SK-N-SH (cell line): Measurements from ENCODE around the gene MCTP1. TPM values are rescaled to one million over a fixed set of nuclear protein-coding genes. Genes with fewer than 3 reads are reported as not detected.

Experiments used
- CTCF ChIA-PET: fragments of 300-600, 350-600 bp; formaldehyde crosslinking; extraction: SDS; loops from one replicate; lab custom pipeline; 2021; lab: Yijun Ruan, JAX
- POLR2A ChIA-PET: fragments of 350-600 bp; sonication (Branson Sonifier 250); formaldehyde crosslinking; extraction: SDS; loops from one replicate; lab custom pipeline; 2020; ENCODE audit warnings: antibody characterized with exemption, inconsistent platforms; lab: Yijun Ruan, JAX
- DNase-seq: peaks from one replicate; pipeline ENCODE4 v3.0.0; 2012
- H2AFZ ChIP-seq: fragments of 200-600 bp; sonication (generic); 2 replicates; pipeline ENCODE4 v1.8.1; 2016; ENCODE audit warnings: antibody characterized with exemption, mild to moderate bottlenecking, low read depth
- H3F3A ChIP-seq: fragments of 200-600 bp; sonication (generic); replicated peaks from 2 replicates; pipeline ENCODE3; 2016; ENCODE audit warnings: antibody characterized with exemption, mild to moderate bottlenecking; ENCODE audit not compliant: insufficient read depth
- H3K27ac ChIP-seq, 2 experiments: fragments of 200-500 bp in 1 of 2; fragments of 200-600 bp in 1 of 2; sonication (Bioruptor generic) in 1 of 2; sonication (generic), shearing (Covaris generic) in 1 of 2; 2 replicates each; pipeline versions ENCODE4 v1.5.1 to v1.6.1; 2014 to 2016; ENCODE audit warnings: low read depth in 2 of 2, inconsistent platforms in 1 of 2, low read length in 1 of 2, mild to moderate bottlenecking in 1 of 2, mixed read lengths in 1 of 2
- H3K27me3 ChIP-seq: fragments of 200-600 bp; sonication (generic), shearing (Covaris generic); 2 replicates; pipeline ENCODE4 v1.6.1; 2016; ENCODE audit warnings: mixed run types; ENCODE audit not compliant: insufficient read depth
- H3K36me3 ChIP-seq, 2 experiments: fragments of 200-500 bp in 1 of 2; fragments of 200-600 bp in 1 of 2; sonication (Bioruptor generic) in 1 of 2; sonication (generic) in 1 of 2; replicated peaks in 1 of 2; 2 replicates each; pipeline versions ENCODE3 to v1.5.1; 2014 to 2016; ENCODE audit warnings: low read length in 1 of 2, mild to moderate bottlenecking in 1 of 2; ENCODE audit not compliant: insufficient read depth in 2 of 2, control insufficient read depth in 1 of 2
- H3K4me1 ChIP-seq, 2 experiments: fragments of 200-500 bp in 1 of 2; fragments of 200-600 bp in 1 of 2; sonication (Bioruptor generic) in 1 of 2; sonication (generic), shearing (Covaris generic) in 1 of 2; 2 replicates each; pipeline versions ENCODE4 v1.5.1 to v1.6.1; 2014 to 2016; ENCODE audit warnings: low read depth in 1 of 2, low read length in 1 of 2, mixed run types in 1 of 2; ENCODE audit not compliant: insufficient read depth in 2 of 2, control insufficient read depth in 1 of 2
- H3K4me2 ChIP-seq: fragments of 200-600 bp; sonication (generic), shearing (Covaris generic); 2 replicates; pipeline ENCODE4 v1.6.1; 2017; ENCODE audit warnings: mixed run types
- H3K4me3 ChIP-seq, 2 experiments: fragments of 200-500 bp in 1 of 2; fragments of 200-600 bp in 1 of 2; sonication (Bioruptor generic) in 1 of 2; sonication (generic), shearing (Covaris generic) in 1 of 2; 2 replicates each; pipeline versions ENCODE4 v1.5.1 to v1.8.1; 2014 to 2016; ENCODE audit warnings: low read depth in 2 of 2, inconsistent platforms in 1 of 2, low read length in 1 of 2, mild to moderate bottlenecking in 1 of 2, mixed read lengths in 1 of 2, moderate library complexity in 1 of 2
- H3K79me2 ChIP-seq: fragments of 200-600 bp; sonication (generic); 2 replicates; pipeline ENCODE4 v1.8.1; 2017; ENCODE audit warnings: mild to moderate bottlenecking; ENCODE audit not compliant: insufficient read depth
- H3K9ac ChIP-seq: fragments of 200-600 bp; sonication (generic); 2 replicates; pipeline ENCODE4 v1.6.1; 2017; ENCODE audit warnings: mixed run types
- H3K9me2 ChIP-seq: fragments of 200-600 bp; sonication (generic); 2 replicates; pipeline ENCODE4 v1.6.1; 2017; ENCODE audit warnings: mixed run types
- H3K9me3 ChIP-seq: fragments of 200-600 bp; sonication (generic); 2 replicates; pipeline ENCODE4 v1.6.1; 2017; ENCODE audit warnings: mixed run types, mild to moderate bottlenecking, moderate library complexity
- H4K20me1 ChIP-seq: fragments of 200-600 bp; sonication (generic); 2 replicates; pipeline ENCODE4 v1.6.1; 2017; ENCODE audit warnings: mild to moderate bottlenecking, mixed run types; ENCODE audit not compliant: insufficient read depth
- CHD2 ChIP-seq: fragments of 150-350 bp; IDR thresholded peaks from 2 replicates; pipeline ENCODE4 v1.6.1; 2018; ENCODE audit warnings: low read length; ENCODE audit not compliant: partially characterized antibody
- ELF1 ChIP-seq: IDR thresholded peaks from 2 replicates; pipeline ENCODE4 v1.4.0; 2012
- FOSL2 ChIP-seq: IDR thresholded peaks from 2 replicates; pipeline ENCODE4 v1.4.0; 2012; ENCODE audit warnings: low read depth, mild to moderate bottlenecking, moderate library complexity, borderline replicate concordance
- FOXJ3 ChIP-seq: sonication (generic); formaldehyde crosslinking; IDR thresholded peaks from 2 replicates; pipeline ENCODE4 v1.5.1; 2020; ENCODE audit warnings: mild to moderate bottlenecking, missing genetic modification reagents
- FOXM1 ChIP-seq: IDR thresholded peaks from 2 replicates; pipeline ENCODE4 v1.4.0; 2012; ENCODE audit warnings: low read depth, mild to moderate bottlenecking
- GABPA ChIP-seq: IDR thresholded peaks from 2 replicates; pipeline ENCODE4 v1.4.0; 2012; ENCODE audit warnings: low read depth, mild to moderate bottlenecking
- GATA2 ChIP-seq: sonication (generic); formaldehyde crosslinking; IDR thresholded peaks from 2 replicates; pipeline ENCODE4 v1.5.0; 2020; ENCODE audit warnings: mild to moderate bottlenecking, missing genetic modification reagents
- JUND ChIP-seq: IDR thresholded peaks from 2 replicates; pipeline ENCODE4 v1.4.0; 2012
- MEF2A ChIP-seq: IDR thresholded peaks from 2 replicates; pipeline ENCODE4 v1.4.0; 2012; ENCODE audit warnings: low read depth, borderline replicate concordance
- RFX5 ChIP-seq: IDR thresholded peaks from 2 replicates; pipeline ENCODE4 v1.6.1; 2012; ENCODE audit warnings: mild to moderate bottlenecking, improper control_type of control experiment, low read length
- RXRA ChIP-seq: IDR thresholded peaks from 2 replicates; pipeline ENCODE4 v1.4.0; 2012; ENCODE audit warnings: low read depth, mild to moderate bottlenecking, borderline replicate concordance
- SIN3A ChIP-seq: IDR thresholded peaks from 2 replicates; pipeline ENCODE4 v1.6.1; 2012; ENCODE audit warnings: low read depth, mild to moderate bottlenecking, low read length, moderate library complexity, borderline replicate concordance
- TEAD4 ChIP-seq: IDR thresholded peaks from 2 replicates; pipeline ENCODE4 v1.4.0; 2012; ENCODE audit warnings: mild to moderate bottlenecking, borderline replicate concordance; ENCODE audit not compliant: insufficient read depth
- YY1 ChIP-seq: IDR thresholded peaks from 2 replicates; pipeline ENCODE4 v1.4.0; 2012; ENCODE audit warnings: low read depth, mild to moderate bottlenecking
- whole genome bisulfite sequencing: methylation state at CpG from one replicate; pipeline ENCODE4 v1.1.6; 2017; ENCODE audit warnings: low lambda C conversion rate; 5-methylcytosine and 5-hydroxymethylcytosine counted together
- polyA plus RNA-seq, 3 experiments: library from polyadenylated mRNA; depleted of rRNA; stranded (reverse); fragments of >200 nt; gene quantifications; 2 replicates each; pipeline ENCODE4 v1.2.3, GENCODE V29; 2012
- TF ChIP-seq, protein P1 (sequence below): IDR thresholded peaks from 2 replicates; pipeline ENCODE4; 2012
- TF ChIP-seq, protein P2 (sequence below): fragments of 150-350 bp; IDR thresholded peaks from 2 replicates; pipeline ENCODE4 v1.6.1; 2016; ENCODE audit warnings: mild to moderate bottlenecking, low read depth, low read length
- TF ChIP-seq, protein P3 (sequence below): IDR thresholded peaks from 2 replicates; pipeline ENCODE4 v1.4.0; 2012; ENCODE audit warnings: low read depth
- TF ChIP-seq, protein P4 (sequence below): IDR thresholded peaks from 2 replicates; pipeline ENCODE4 v1.4.0; 2012; ENCODE audit warnings: low read depth, borderline replicate concordance
- TF ChIP-seq, protein P5 (sequence below): fragments of 150-350 bp; IDR thresholded peaks from 2 replicates; pipeline ENCODE4 v1.6.1; 2017; ENCODE audit warnings: antibody characterized with exemption, low read length, low read depth, borderline replicate concordance

The MCTP1 gene
- polyA plus RNA-seq, 1 of the 3 experiments (the other 2 are of a cell fraction) = 0.53 TPM

DNA sequence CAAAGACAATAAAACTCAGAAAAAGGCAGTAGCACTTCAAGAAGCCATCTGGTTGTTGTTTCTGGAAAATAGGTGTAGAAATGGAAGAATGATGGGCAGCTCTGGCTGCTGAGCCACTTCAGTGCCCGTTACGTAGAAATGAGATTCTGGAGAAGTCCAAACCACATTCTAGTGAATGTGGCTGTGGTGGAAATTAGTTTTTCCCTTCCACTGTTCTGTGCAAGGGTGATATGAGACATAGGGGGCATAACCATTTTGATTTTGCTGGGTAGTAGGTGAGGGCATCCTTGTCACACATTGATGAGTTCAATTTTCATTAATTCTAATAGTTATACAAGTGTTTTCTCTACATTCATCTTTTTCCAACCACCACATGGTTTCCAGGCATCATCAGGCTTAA lies 275.1 kb downstream of the MCTP1 start:
- H2AFZ ChIP-seq = no peak overlapping the region
- H3K4me2 ChIP-seq = no peak overlapping the region
- no peaks in the 10 kb centered on the region for H4K20me1 ChIP-seq
- no peak for DNase-seq
- CTCF ChIA-PET = no interaction called here
- H3K4me1 ChIP-seq = no peaks in the 10 kb centered on the region
- WGBS = 29% methylated on average over 2 of the region's 2 CpGs
- no peaks in the 10 kb centered on the region for H3K9me2 ChIP-seq
- POLR2A ChIA-PET = no interaction called here
- no peaks in the 10 kb centered on the region for H3K36me3 ChIP-seq
- TF ChIP-seq ELF1 (no peak), FOXJ3 (CRISPR knock-in tag) (no peak), RXRA (no peak)
- TF ChIP-seq, protein P1, sequence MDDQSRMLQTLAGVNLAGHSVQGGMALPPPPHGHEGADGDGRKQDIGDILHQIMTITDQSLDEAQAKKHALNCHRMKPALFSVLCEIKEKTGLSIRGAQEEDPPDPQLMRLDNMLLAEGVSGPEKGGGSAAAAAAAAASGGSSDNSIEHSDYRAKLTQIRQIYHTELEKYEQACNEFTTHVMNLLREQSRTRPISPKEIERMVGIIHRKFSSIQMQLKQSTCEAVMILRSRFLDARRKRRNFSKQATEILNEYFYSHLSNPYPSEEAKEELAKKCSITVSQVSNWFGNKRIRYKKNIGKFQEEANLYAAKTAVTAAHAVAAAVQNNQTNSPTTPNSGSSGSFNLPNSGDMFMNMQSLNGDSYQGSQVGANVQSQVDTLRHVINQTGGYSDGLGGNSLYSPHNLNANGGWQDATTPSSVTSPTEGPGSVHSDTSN = no peak
- TF ChIP-seq, protein P2, sequence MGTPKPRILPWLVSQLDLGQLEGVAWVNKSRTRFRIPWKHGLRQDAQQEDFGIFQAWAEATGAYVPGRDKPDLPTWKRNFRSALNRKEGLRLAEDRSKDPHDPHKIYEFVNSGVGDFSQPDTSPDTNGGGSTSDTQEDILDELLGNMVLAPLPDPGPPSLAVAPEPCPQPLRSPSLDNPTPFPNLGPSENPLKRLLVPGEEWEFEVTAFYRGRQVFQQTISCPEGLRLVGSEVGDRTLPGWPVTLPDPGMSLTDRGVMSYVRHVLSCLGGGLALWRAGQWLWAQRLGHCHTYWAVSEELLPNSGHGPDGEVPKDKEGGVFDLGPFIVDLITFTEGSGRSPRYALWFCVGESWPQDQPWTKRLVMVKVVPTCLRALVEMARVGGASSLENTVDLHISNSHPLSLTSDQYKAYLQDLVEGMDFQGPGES = no peak
- TF ChIP-seq, protein P3, sequence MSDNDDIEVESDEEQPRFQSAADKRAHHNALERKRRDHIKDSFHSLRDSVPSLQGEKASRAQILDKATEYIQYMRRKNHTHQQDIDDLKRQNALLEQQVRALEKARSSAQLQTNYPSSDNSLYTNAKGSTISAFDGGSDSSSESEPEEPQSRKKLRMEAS = no peak
- TF ChIP-seq, all 33 proteins: peak for 0
- Histone ChIP-seq H3K9me3 (no peaks in the 10 kb centered on the region), H3K79me2 (no peaks in the 10 kb centered on the region), H3F3A (no peaks in the 10 kb centered on the region), H3K27me3 (no peaks in the 10 kb centered on the region), H3K4me3 (no peak overlapping the region), H3K9ac (no peak overlapping the region), H3K27ac (no peak overlapping the region)

DNA sequence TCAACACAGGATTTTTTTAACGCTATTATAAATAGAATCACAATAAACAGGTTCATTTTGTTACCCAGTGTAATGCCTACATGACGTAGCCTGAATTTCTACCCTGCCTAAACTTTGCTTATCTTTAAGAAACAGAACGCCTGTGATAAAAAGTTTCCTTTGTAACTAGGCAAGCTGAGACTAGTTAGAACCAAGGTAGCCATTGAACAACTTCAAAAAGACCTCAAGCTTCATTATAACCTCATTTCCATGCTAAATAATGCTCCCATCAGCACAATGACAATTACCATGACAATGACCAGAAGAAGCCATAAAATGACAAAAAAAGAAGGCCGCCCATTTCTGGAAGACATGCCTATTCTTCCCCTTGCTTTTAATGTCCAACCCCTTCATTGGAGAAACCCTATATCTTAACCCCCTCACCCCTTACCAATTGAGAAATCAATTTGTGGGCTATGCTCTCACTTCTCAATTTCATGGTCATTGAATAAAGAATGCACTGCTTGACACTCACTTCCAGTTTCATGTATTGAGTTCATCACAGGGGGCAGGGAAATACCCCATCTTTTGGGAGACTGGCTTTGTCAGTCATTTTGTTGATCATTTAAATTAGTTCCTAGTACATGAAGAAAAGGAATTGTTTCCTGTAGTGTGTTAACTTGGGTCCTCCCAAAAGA lies 276.8 kb downstream of the MCTP1 start:
- Histone ChIP-seq H3K36me3 (no peaks in the 10 kb centered on the region), H3K27ac (no peak overlapping the region), H3K9ac (no peak overlapping the region), H3K9me3 (no peaks in the 10 kb centered on the region), H4K20me1 (no peaks in the 10 kb centered on the region), H2AFZ (no peak overlapping the region), H3K4me2 (no peak overlapping the region), H3K9me2 (no peaks in the 10 kb centered on the region), H3K4me1 (no peaks in the 10 kb centered on the region), H3F3A (no peaks in the 10 kb centered on the region), H3K4me3 (no peak overlapping the region), H3K27me3 (no peaks in the 10 kb centered on the region), H3K79me2 (no peaks in the 10 kb centered on the region)
- DNase-seq = no peak
- WGBS = 33% methylated on average over 4 of the region's 4 CpGs
- TF ChIP-seq SIN3A (no peak), FOXM1 (no peak), JUND (no peak), TEAD4 (no peak), CHD2 (no peak), YY1 (no peak), RFX5 (no peak), GATA2 (CRISPR knock-in tag) (no peak), RXRA (no peak), FOSL2 (no peak), GABPA (no peak), MEF2A (no peak)
- TF ChIP-seq, protein P4, sequence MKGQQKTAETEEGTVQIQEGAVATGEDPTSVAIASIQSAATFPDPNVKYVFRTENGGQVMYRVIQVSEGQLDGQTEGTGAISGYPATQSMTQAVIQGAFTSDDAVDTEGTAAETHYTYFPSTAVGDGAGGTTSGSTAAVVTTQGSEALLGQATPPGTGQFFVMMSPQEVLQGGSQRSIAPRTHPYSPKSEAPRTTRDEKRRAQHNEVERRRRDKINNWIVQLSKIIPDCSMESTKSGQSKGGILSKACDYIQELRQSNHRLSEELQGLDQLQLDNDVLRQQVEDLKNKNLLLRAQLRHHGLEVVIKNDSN = no peak
- TF ChIP-seq, protein P5, sequence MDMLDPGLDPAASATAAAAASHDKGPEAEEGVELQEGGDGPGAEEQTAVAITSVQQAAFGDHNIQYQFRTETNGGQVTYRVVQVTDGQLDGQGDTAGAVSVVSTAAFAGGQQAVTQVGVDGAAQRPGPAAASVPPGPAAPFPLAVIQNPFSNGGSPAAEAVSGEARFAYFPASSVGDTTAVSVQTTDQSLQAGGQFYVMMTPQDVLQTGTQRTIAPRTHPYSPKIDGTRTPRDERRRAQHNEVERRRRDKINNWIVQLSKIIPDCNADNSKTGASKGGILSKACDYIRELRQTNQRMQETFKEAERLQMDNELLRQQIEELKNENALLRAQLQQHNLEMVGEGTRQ = no peak
- POLR2A ChIA-PET = no interaction called here
- CTCF ChIA-PET = no interaction called here
